Stimulated activated CD4-positive, alpha-beta T cell treated with anti-CD3 and anti-CD28 coated beads, Interleukin-2, amount 100 ng/mL, for 24 hours (primary cell): Measurements from ENCODE around the gene TMEM250.

Source experiments
- DNase-seq, 2 donors: peaks; one replicate each; pipeline ENCODE4 v3.0.0-alpha.2; 2020

TMEM250 gene

GRCh38 chr9:136131629-136132511 is 13.2 kb upstream of the TMEM250 start:
- DNase-seq, result no peak

DNA sequence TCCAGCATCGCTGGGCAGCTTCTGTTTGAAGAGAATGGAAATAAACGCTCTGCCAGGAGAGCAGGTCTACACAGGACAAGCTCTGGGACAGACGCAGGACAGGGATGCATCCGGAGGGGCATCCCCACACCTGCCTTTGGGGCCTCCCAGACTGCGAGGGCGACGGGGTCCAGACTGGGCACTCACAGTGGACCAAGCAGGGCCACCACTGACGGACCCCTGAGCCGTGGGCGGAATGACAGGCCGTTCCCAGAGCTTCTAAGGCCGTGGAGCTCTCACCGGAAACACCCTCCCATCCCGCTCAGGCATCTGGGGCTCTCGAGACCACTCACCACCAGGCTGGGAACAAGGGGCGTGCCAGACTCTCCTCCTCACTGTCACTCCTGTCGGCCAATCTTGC is 10.5 kb upstream of the TMEM250 start:
- no peak for DNase-seq

DNA sequence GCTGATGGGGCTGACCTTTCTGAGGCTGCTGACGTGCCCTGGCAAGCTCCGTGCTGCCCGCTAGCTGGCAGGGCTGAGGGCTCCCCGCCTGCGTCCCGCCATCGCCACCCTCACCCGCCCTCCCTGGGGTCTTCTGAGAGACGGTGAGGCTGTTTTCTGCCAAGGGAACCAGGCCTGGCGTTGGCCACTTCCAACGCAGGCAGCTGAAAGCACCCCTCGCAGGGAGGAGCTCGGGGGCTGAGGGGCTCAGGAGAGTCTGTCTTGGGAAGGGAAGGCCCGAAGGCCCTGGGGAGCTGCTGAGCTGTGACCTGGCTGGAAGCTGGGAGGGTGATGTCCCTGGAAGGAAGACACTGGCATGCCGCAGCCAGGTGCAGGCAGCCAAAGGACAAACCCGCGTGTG is 9.8 kb upstream of the TMEM250 start:
- DNase-seq, result no peak

- DNase-seq, result no peak
Measured at GRCh38 chr9:136127313-136127712, 8.6 kb upstream of the TMEM250 start.

DNA sequence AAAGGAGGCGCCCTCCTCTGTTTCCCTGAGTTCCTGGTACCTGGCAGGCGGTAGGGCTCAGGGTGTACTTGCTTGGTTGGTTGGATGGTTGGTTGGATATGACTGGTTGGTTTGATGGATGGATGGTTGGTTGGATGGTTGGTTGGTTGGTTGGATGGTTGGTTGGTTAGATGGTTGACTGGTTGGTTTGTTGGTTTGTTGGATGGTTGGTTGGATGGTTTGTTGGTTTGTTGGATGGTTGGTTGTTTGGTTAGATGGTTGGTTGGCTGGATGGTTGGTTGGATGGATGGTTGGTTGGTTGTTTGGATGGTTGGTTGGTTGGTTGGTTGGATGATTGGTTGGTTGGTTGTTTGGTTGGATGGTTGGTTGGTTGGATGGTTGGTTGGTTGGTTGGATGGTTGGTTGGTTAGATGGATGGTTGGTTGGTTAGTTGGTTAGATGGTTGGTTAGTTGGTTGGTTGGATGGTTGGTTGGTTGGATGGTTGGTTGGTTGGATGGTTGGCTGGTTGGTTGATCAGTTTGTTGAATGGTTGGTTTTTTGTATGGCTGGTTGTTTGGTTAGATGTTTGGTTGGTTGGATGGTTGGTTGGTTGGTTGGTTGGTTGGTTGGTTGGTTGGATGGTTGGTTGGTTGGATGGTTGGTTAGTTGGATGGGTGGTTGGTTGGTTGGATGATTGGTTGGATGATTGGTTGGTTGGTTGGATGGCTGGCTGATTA is 6.5 kb upstream of the TMEM250 start:
- DNase-seq, result no peak

GRCh38 chr9:136122425-136123383 is 4.0 kb upstream of the TMEM250 start:
- DNase-seq, result peak; percentile 85 to 86

DNA sequence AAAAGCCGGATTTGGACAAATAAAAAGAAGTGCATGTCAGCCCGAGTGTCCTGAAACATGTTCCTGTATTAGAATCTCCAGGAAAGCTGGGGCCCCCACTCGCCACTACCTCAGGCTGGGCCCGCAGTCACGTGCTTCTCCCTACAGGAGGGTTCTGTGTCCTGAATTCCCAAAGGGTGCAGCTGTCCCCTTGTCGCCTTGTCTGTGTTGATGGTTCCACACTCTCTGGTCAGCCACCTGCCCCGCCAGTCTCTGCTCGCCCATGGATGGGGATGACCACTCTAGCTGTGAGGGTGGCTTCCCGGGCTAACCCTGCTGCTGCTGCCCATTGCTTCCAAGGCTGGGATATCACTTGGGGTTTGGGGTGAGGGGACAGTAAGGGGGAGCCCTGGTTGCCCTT is 3.1 kb upstream of the TMEM250 start:
- no peak for DNase-seq

DNA sequence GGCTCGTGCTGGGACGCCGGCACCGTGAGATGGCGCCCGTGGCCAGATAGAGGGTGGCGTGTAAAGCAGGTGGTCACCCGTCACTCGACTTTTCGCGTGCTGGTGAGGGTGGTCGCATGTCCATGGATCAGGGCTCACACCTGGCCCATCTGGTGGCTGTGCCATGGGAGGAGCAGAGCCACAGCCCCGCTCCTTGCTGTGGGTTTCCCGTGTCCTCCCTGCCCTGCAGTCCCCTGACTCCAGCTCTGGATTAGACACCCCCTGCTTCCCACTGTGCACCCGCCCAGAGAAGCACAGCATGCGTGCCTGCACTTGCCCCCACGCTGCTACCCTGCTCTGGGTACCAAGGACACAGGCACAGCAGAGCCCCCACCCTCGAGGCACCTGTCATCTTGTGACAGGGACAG is 1.8 kb upstream of the TMEM250 start:
- no peak for DNase-seq

DNA sequence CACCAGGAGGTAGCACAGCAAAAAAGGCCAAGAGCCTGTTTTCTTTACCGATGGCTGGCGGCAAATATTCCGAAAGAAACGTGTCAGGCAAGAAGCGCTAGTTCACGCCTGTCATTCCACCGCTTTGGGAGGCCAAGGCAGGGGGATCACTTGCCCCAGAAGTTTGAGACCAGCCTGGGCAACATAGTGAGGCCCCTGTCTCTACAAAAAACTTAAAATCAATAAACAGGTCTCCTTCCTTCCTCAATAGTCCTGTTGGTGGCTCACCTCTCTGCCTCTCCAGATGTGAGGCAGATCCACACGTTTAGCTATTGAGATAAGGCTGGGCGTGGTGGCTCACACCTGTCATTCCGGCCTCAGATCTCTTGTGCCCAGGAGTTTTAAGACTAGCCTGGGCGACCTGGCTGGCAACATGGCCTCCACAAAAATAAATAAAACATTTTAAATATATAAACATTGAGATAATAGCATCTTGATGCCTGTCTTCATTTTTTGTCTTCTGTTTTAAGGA is 1.3 kb upstream of the TMEM250 start:
- DNase-seq, result no peak

DNA sequence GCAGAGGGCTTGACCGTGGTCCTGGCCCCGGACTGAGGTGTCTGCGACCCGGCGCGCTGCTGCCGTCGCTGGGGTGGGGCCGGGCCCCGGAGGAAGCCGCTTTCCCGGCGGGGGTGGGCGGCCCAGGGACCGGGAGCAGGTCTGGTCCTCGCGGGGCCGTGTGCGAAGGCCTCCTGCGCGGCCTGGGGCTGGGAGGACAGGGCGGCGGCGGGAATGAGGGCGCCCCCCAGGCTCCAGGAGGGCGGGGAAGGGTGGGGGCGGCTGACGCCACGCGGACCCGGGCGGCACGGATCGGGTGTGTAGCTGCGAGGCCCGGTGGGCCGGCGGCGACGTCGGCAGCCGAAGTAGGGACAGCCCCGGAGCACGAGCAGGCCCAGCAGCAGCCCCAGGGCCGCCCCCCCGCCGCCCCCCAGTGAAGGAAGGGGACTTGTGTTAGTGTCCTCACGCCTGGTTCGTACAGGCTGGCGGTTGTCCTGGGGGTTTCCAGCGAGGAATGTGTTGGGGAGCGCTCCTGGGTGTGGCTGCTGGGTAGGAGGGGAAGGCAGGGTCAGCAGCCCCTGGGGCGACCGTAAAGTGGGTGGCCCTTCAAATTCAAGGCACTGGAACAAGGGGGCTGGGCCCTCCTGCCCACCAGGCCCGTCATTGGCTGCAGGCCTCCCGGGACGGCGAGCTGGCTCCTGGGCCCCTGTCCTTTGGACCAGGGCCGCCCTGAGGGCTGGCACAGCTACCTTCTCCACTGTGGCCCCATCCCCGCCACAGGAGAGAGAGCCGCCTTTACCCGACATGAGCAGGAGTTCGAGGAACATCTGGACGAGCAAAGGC is 597 bp upstream of the TMEM250 start:
- peak in 1 of 2 donors; percentile 49 for DNase-seq

DNA sequence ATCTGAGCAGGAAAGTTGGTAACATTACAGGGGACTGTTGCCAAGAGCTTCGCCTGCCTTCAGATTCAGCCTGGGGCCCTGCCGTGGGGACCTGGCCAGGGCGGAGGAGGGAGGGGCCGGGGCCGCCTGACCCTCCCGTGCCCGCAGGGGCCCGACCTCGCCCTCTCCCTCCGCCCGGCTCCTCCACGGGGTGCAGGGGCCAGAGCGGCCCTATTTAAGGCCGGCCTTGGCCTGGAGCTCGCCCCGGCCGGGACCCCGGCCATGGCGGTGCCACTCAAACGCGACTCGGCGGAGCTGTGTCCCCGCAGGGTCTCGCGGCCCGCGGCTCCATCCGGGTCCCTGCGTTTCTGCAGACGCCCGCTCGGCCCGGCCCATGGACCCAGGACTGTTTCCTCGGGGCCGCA is 757 bp downstream of the TMEM250 start:
- DNase-seq, result no peak

GRCh38 chr9:136117291-136117915 is 1.3 kb downstream of the TMEM250 start:
- DNase-seq, result peak; percentile 47 to 58

- no peak for DNase-seq
Measured at GRCh38 chr9:136116360-136117098, 2.1 kb downstream of the TMEM250 start.

DNA sequence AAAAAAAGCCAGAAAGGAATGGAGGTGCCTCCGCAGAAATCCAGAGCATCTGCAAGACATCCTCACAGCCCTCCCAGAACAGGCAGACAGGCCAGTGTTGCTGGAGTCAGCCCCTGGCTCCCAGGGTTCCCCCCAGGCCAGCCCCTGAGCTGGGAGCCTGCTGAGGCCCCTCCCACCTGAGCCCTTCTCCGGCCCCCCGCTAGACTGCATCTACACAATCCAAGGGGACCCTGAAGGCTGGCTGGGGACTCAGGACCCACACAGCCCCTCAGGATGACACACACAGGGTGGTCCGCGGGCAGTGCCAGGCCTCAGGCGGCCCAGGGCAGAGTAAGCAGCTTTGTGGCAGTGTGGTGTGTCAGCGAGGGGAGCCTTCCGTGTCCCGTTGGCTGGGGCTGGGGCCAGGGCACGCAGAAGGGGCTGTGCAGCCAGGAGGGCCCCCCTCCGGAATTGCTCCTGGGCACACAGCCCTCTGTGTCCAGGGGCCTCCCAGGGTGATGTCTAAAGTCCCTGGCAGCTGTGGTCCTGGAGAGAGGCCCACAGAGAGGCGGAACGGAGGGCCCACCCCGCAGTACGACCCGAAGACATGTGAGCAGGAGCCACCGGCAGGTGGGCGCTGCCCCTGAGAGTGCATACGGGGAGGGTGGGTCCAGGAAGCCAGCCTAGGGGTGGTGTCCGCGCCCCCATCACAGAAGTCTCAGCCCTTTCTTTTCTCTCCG is 2.9 kb downstream of the TMEM250 start:
- DNase-seq, result no peak

- no peak for DNase-seq
Measured at GRCh38 chr9:136115206-136115605, 3.5 kb downstream of the TMEM250 start.

DNA sequence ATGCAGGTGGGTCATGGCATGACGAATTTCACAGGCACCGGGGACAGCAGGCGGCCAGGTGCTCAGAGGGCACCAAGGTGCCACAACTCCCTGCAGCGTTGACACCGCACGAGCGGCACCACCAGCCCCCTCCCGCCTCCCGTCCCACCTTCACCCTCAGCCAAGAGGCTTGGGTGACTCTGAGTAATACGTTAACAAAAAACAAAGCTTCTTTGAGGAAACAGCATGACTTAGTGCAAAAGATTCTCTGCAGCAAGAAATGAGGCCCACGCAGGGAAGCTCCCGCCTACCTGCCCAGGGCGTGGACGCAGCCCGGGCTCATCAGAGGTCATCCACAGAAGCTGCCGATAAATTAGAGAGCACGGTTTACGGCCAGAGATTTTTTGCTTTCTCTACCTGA is 4.1 kb downstream of the TMEM250 start:
- DNase-seq, result no peak

- DNase-seq, result no peak
Measured at GRCh38 chr9:136112541-136112940, 6.1 kb downstream of the TMEM250 start.

DNA sequence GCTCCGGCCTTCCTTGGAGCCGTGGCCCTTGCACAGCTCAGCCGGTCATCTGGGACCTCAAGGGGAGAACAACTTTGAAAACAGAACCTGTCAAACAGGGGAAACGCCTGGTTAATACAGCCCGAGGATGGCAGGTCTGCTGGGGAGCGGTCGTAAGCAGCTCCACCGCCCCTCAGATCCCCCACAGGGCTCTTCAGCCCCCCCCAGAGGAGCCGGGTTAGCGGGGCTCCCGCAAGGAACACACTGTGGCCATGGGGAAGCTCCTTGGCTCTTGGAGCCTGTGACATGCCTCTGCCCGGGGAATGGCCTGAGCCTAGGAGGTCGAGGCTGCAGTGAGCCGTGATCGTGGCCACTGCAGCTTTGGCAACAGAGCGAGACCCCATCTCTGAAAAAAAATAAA is 6.8 kb downstream of the TMEM250 start:
- DNase-seq, result no peak

- no peak for DNase-seq
Measured at GRCh38 chr9:136111190-136111589, 7.5 kb downstream of the TMEM250 start.
